H1 (cell line): ENCODE measurements around the gene HRH1.

Experiments
- ATF2 ChIP-seq: IDR thresholded peaks from 2 replicates; pipeline ENCODE4 v1.6.1; 2012; ENCODE audit warnings: low read length, inconsistent platforms
- ATF3 ChIP-seq: IDR thresholded peaks from 2 replicates; pipeline ENCODE4 v1.6.1; 2011; ENCODE audit warnings: low read depth, mild to moderate bottlenecking, low read length; ENCODE audit not compliant: insufficient read depth
- CREB1 ChIP-seq: IDR thresholded peaks from 2 replicates; pipeline ENCODE4 v1.6.1; 2012; ENCODE audit warnings: inconsistent platforms
- CTCF ChIP-seq, 3 experiments: IDR thresholded peaks; 1 replicate in 2 of 3; 2 replicates in 1 of 3; pipeline versions ENCODE4 v1.5.1 to v1.6.1; 2011; ENCODE audit warnings: low read length in 3 of 3, mild to moderate bottlenecking in 3 of 3, inconsistent platforms in 2 of 3, low read depth in 1 of 3, moderate library complexity in 1 of 3; ENCODE audit not compliant: insufficient read depth in 1 of 3; ENCODE audit errors: control extremely low read depth in 1 of 3
- JUN ChIP-seq: IDR thresholded peaks from 2 replicates; pipeline ENCODE4 v1.6.1; 2011; ENCODE audit warnings: low read depth, mild to moderate bottlenecking, improper control_type of control experiment, low read length
- KDM4A ChIP-seq: IDR thresholded peaks from one replicate; pipeline ENCODE4 v1.7.1; 2012; ENCODE audit warnings: low read depth, mild to moderate bottlenecking, moderate library complexity, low read length, inconsistent platforms; ENCODE audit not compliant: severe bottlenecking
- POLR2AphosphoS5 ChIP-seq: IDR thresholded peaks from 2 replicates; pipeline ENCODE4 v1.6.1; 2011; ENCODE audit warnings: low read depth, low read length
- TEAD4 ChIP-seq: IDR thresholded peaks from 2 replicates; pipeline ENCODE4 v1.6.1; 2012; ENCODE audit warnings: low read depth, low read length, inconsistent platforms, mixed read lengths
- USF2 ChIP-seq: IDR thresholded peaks from 2 replicates; pipeline ENCODE4 v1.6.1; 2011; ENCODE audit warnings: low read length, improper control_type of control experiment
- ZNF274 ChIP-seq: IDR thresholded peaks from 2 replicates; pipeline ENCODE4 v1.7.0; 2012; ENCODE audit warnings: low read length, borderline replicate concordance; ENCODE audit errors: extremely low read depth

- no peak for TF ChIP-seq TEAD4
- TF ChIP-seq ATF2, result no peak
- no peak for TF ChIP-seq CREB1
- no peak for TF ChIP-seq JUN
- TF ChIP-seq ZNF274, result no peak
- no peak for TF ChIP-seq KDM4A
- TF ChIP-seq USF2, result no peak
- TF ChIP-seq CTCF (IDR thresholded peaks at IDR 0.05; ENCODE audit: control extremely low read depth in 1 of 3, insufficient read depth in 1 of 3, low read depth in 1 of 3, low read length in 3 of 3), result no peak
- TF ChIP-seq POLR2AphosphoS5, result no peak
- TF ChIP-seq ATF3, result no peak
These were observed 157.9 kb downstream of the HRH1 start for GRCh38 chr3:11312166-11312565.
